Parathyroid adenoma (tissue), 2 donors: ENCODE data around the gene DPEP2.
"Not testable (repeated sequence)": the region's sequence is repeated elsewhere in the genome, so short reads cannot be mapped to it uniquely, and the experiment has no call there.

ENCODE experiments used
- H2AFZ ChIP-seq: fragments of 300-600 bp; sonication (generic); one replicate; pipeline ENCODE4 v1.7.0; 2017; ENCODE audit warnings: antibody characterized with exemption, mild to moderate bottlenecking
- H3K27ac ChIP-seq: fragments of 300-600 bp; sonication (generic); one replicate; pipeline ENCODE4 v1.7.0; 2017
- H3K27me3 ChIP-seq: fragments of 300-600 bp; sonication (generic); one replicate; pipeline ENCODE4 v1.7.0; 2017; ENCODE audit warnings: low read length; ENCODE audit not compliant: control insufficient read depth, insufficient read depth
- H3K36me3 ChIP-seq: fragments of 300-600 bp; sonication (generic); one replicate; pipeline ENCODE4 v1.7.0; 2017; ENCODE audit warnings: low read length; ENCODE audit not compliant: control insufficient read depth, insufficient read depth
- H3K4me1 ChIP-seq: fragments of 300-600 bp; sonication (generic); one replicate; pipeline ENCODE4 v1.7.0; 2017; ENCODE audit warnings: control low read depth
- H3K4me2 ChIP-seq: fragments of 300-600 bp; sonication (generic); one replicate; pipeline ENCODE4 v1.7.0; 2017; ENCODE audit warnings: low read length
- H3K4me3 ChIP-seq: fragments of 300-600 bp; sonication (generic); one replicate; pipeline ENCODE4 v1.7.0; 2017; ENCODE audit warnings: low read depth, low read length
- H3K79me2 ChIP-seq: fragments of 300-600 bp; sonication (generic); one replicate; pipeline ENCODE4 v1.7.0; 2017; ENCODE audit warnings: control low read depth
- H3K9ac ChIP-seq: fragments of 300-600 bp; sonication (generic); one replicate; pipeline ENCODE4 v1.7.0; 2017; ENCODE audit warnings: mild to moderate bottlenecking
- H3K9me3 ChIP-seq: fragments of 300-600 bp; sonication (generic); one replicate; pipeline ENCODE4 v1.7.0; 2017; ENCODE audit warnings: low read length; ENCODE audit not compliant: control insufficient read depth
- TF ChIP-seq, protein P1 (sequence below): fragments of 300-600 bp; sonication (generic); IDR thresholded peaks from one replicate; pipeline ENCODE4 v1.7.0; 2017; ENCODE audit warnings: antibody characterized with exemption, mild to moderate bottlenecking
- donor health status: primary hyperparathyroidism.

DPEP2 gene

DNA sequence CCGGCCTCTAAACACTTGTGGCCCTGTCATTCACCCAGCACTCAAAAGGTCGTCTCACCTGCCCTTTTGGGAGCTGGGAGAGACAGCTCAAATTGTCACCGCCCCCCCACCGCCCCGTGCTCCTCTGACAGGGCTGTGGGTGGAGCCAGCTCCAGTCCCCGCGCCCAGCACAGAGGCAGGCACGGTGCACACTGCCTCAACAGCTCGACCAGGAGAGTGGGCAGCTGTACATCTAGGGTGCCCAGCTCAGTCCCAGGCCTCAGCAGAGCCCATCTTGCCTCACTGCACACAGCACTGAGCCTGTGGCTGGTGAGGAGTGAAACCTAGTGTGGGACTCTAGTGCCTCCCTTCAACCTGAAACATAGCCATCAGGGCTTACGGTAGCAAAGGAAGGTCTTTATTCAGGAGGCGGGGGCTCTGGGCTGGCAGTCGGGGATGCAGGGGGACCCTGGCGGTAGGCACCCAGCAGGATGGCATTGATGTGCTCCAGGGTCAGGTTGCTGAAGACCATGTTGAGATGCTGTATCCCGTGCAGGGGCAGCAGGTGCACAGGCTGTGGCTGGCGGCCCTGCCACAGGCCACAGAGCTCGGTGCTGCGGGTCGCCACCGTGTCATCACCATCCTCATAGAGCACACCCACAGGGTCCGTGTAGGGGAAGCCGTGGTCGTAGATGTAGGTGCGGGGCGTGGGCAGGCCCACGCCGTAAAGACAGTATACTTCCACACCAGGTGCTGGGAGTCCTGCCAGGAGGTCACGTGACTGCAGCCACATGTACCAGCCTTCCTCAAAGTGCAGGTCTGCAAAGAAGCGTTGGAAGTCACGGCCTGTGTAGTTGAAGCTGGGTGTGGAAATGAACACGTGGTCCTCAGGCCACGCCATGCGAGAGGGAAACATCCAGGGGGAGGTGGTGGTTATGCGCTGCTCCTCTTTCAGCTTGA lies 59.5 kb downstream of the DPEP2 start:
- peaks cover 12% of the 10 kb centered on the region for H3K4me1 ChIP-seq
- H3K27ac ChIP-seq, result no peak overlapping the region

DNA sequence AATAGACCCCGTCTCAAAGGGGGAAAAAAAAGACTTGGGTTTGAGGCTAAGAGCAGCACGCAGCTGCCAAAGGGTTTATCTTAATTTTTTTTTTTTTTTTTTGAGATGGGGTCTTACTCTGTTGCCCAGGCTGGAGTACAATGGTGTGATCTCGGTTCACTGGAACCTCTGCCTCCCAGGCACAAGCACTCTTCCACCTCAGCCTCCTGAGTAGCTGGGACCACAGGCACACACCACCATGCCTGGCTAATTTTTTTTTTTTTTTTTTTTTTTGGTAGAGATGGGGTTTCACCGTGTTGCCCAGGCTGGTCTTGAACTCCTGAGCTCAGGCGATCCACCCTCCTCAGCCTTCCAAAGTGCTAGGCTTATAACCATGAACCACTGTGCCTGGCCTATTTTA lies 61.6 kb downstream of the DPEP2 start:
- not testable (repeated sequence) for H3K9ac ChIP-seq, H2AFZ ChIP-seq, H3K27me3 ChIP-seq, H3K27ac ChIP-seq, H3K9me3 ChIP-seq, H3K4me3 ChIP-seq, H3K4me2 ChIP-seq, H3K36me3 ChIP-seq, H3K79me2 ChIP-seq
- H3K4me1 ChIP-seq, result peaks cover 12% of the 10 kb centered on the region

More for the DNA sequence above, 59.5 kb downstream of the DPEP2 start:
- Histone ChIP-seq H2AFZ (no peak overlapping the region), H3K9me3 (no peaks in the 10 kb centered on the region), H3K9ac (no peak overlapping the region), H3K27me3 (no peaks in the 10 kb centered on the region), H3K4me3 (no peak overlapping the region), H3K36me3 (no peaks in the 10 kb centered on the region), H3K4me2 (no peak overlapping the region), H3K79me2 (no peaks in the 10 kb centered on the region)
- TF ChIP-seq, protein P1, sequence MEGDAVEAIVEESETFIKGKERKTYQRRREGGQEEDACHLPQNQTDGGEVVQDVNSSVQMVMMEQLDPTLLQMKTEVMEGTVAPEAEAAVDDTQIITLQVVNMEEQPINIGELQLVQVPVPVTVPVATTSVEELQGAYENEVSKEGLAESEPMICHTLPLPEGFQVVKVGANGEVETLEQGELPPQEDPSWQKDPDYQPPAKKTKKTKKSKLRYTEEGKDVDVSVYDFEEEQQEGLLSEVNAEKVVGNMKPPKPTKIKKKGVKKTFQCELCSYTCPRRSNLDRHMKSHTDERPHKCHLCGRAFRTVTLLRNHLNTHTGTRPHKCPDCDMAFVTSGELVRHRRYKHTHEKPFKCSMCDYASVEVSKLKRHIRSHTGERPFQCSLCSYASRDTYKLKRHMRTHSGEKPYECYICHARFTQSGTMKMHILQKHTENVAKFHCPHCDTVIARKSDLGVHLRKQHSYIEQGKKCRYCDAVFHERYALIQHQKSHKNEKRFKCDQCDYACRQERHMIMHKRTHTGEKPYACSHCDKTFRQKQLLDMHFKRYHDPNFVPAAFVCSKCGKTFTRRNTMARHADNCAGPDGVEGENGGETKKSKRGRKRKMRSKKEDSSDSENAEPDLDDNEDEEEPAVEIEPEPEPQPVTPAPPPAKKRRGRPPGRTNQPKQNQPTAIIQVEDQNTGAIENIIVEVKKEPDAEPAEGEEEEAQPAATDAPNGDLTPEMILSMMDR, result no peak
